Dendritic cell treated with granulocyte-macrophage colony-stimulating factor and Interleukin-4, amounts not matched to agents 40 ng/mL and 50 ng/mL, for 4 days (primary cell): ENCODE results near the gene TBC1D7.

Experiments
- H3K27ac Mint-ChIP-seq: one replicate; pipeline ENCODE4 v1.8.0; 2022; ENCODE audit warnings: mild to moderate bottlenecking, mixed read lengths
- H3K27me3 Mint-ChIP-seq: one replicate; pipeline ENCODE4 v1.8.0; 2022; ENCODE audit warnings: mild to moderate bottlenecking, mixed read lengths
- H3K36me3 Mint-ChIP-seq: one replicate; pipeline ENCODE4 v1.8.0; 2022; ENCODE audit warnings: low read depth, mixed read lengths
- H3K4me1 Mint-ChIP-seq: one replicate; pipeline ENCODE4 v1.8.0; 2022; ENCODE audit warnings: low read depth, mixed read lengths
- H3K4me3 Mint-ChIP-seq: one replicate; pipeline ENCODE4 v1.8.0; 2022; ENCODE audit warnings: mild to moderate bottlenecking, moderate library complexity, mixed read lengths
- H3K9me3 Mint-ChIP-seq: one replicate; pipeline ENCODE4 v1.8.0; 2022; ENCODE audit warnings: mixed read lengths
- intact Hi-C: fragments of 100-400 bp; cut with micrococcal nuclease; formaldehyde crosslinking; loops from one replicate; pipeline ENCODE4 v1.15.0; 2022

TBC1D7 gene

GRCh38 chr6:13302751-13303667 is 25.3 kb downstream of the TBC1D7 start:
- Mint-ChIP-seq H3K27me3 (peaks cover 20% of the 10 kb centered on the region), H3K36me3 (peaks cover 41% of the 10 kb centered on the region), H3K4me1 (peaks cover 42% of the 10 kb centered on the region), H3K4me3 (peak overlapping the region; percentile 58), H3K27ac (peak overlapping the region; percentile 88), H3K9me3 (no peaks in the 10 kb centered on the region)
- intact Hi-C loops, result loop anchor here (1.0 to 5.0 kb wide), 3 partner anchors 26 to 46 kb away; partner anchors contain the start of gene TBC1D7

- Mint-ChIP-seq H3K36me3 (peaks cover 44% of the 10 kb centered on the region), H3K9me3 (no peaks in the 10 kb centered on the region), H3K27me3 (peaks cover 20% of the 10 kb centered on the region), H3K4me1 (peaks cover 37% of the 10 kb centered on the region), H3K4me3 (peak overlapping the region; percentile 58), H3K27ac (peak overlapping the region; percentile 88)
- intact Hi-C loops, result loop anchor here (2.0 to 5.0 kb wide), 2 partner anchors 27 to 45 kb away; partner anchors contain the start of gene TBC1D7
Observed at GRCh38 chr6:13302291-13302690, 26.0 kb downstream of the TBC1D7 start.

- Mint-ChIP-seq H3K4me3 (no peak overlapping the region), H3K36me3 (peaks cover 53% of the 10 kb centered on the region), H3K9me3 (no peaks in the 10 kb centered on the region), H3K27ac (no peak overlapping the region), H3K4me1 (peaks cover 37% of the 10 kb centered on the region), H3K27me3 (peaks cover 25% of the 10 kb centered on the region)
- intact Hi-C loops, result loop anchor here (5.0 kb wide), 1 partner anchor 44 kb away; no protein-coding TSS in a partner anchor
Observed at GRCh38 chr6:13300643-13301590, 27.4 kb downstream of the TBC1D7 start.

- no peak overlapping the region for H3K27ac Mint-ChIP-seq
- intact Hi-C loops, result loop anchor here (5.0 kb wide), 1 partner anchor 43 kb away; no protein-coding TSS in a partner anchor
- no peaks in the 10 kb centered on the region for H3K9me3 Mint-ChIP-seq
- H3K36me3 Mint-ChIP-seq, result peaks cover 59% of the 10 kb centered on the region
- peaks cover 29% of the 10 kb centered on the region for H3K27me3 Mint-ChIP-seq
- no peak overlapping the region for H3K4me3 Mint-ChIP-seq
- H3K4me1 Mint-ChIP-seq, result peaks cover 43% of the 10 kb centered on the region
Observed at GRCh38 chr6:13299918-13300317, 28.4 kb downstream of the TBC1D7 start.

- Mint-ChIP-seq H3K27me3 (peaks cover 31% of the 10 kb centered on the region), H3K4me1 (peaks cover 44% of the 10 kb centered on the region), H3K36me3 (peaks cover 64% of the 10 kb centered on the region), H3K27ac (no peak overlapping the region), H3K4me3 (no peak overlapping the region), H3K9me3 (no peaks in the 10 kb centered on the region)
- intact Hi-C loops, result no loop called here
Observed at GRCh38 chr6:13299403-13299821, 28.9 kb downstream of the TBC1D7 start.

GRCh38 chr6:13298446-13298845 is 29.9 kb downstream of the TBC1D7 start:
- peaks cover 41% of the 10 kb centered on the region for H3K4me1 Mint-ChIP-seq
- no peak overlapping the region for H3K27ac Mint-ChIP-seq
- no peak overlapping the region for H3K4me3 Mint-ChIP-seq

GRCh38 chr6:13297391-13297790 is 30.9 kb downstream of the TBC1D7 start:
- peaks cover 31% of the 10 kb centered on the region for H3K4me1 Mint-ChIP-seq
- peaks cover 83% of the 10 kb centered on the region for H3K36me3 Mint-ChIP-seq
- no peaks in the 10 kb centered on the region for H3K9me3 Mint-ChIP-seq
- H3K4me3 Mint-ChIP-seq, result no peak overlapping the region
- peaks cover 27% of the 10 kb centered on the region for H3K27me3 Mint-ChIP-seq
- intact Hi-C loops, result no loop called here
- no peak overlapping the region for H3K27ac Mint-ChIP-seq

More at GRCh38 chr6:13298446-13298845, 29.9 kb downstream of the TBC1D7 start:
- intact Hi-C loops, result no loop called here
- Mint-ChIP-seq H3K27me3 (peaks cover 28% of the 10 kb centered on the region), H3K36me3 (peaks cover 73% of the 10 kb centered on the region), H3K9me3 (no peaks in the 10 kb centered on the region)

- peaks cover 27% of the 10 kb centered on the region for H3K27me3 Mint-ChIP-seq
- H3K36me3 Mint-ChIP-seq, result peaks cover 87% of the 10 kb centered on the region
- H3K4me1 Mint-ChIP-seq, result peaks cover 23% of the 10 kb centered on the region
- intact Hi-C loops, result no loop called here
- peak overlapping the region; percentile 39 for H3K27ac Mint-ChIP-seq
- H3K9me3 Mint-ChIP-seq, result no peaks in the 10 kb centered on the region
- no peak overlapping the region for H3K4me3 Mint-ChIP-seq
Observed at GRCh38 chr6:13296536-13296997, 31.8 kb downstream of the TBC1D7 start.

GRCh38 chr6:13295576-13295975 is 32.8 kb downstream of the TBC1D7 start:
- intact Hi-C loops, result no loop called here
- Mint-ChIP-seq H3K36me3 (peaks cover 81% of the 10 kb centered on the region), H3K27ac (no peak overlapping the region), H3K27me3 (peaks cover 18% of the 10 kb centered on the region), H3K9me3 (no peaks in the 10 kb centered on the region), H3K4me3 (no peak overlapping the region), H3K4me1 (peaks cover 21% of the 10 kb centered on the region)

- Mint-ChIP-seq H3K4me3 (no peak overlapping the region), H3K27me3 (peaks cover 13% of the 10 kb centered on the region), H3K36me3 (peaks cover 78% of the 10 kb centered on the region), H3K4me1 (peaks cover 21% of the 10 kb centered on the region), H3K27ac (peak overlapping the region; percentile 24), H3K9me3 (no peaks in the 10 kb centered on the region)
- intact Hi-C loops, result no loop called here
Observed at GRCh38 chr6:13294499-13295069, 33.8 kb downstream of the TBC1D7 start.

- Mint-ChIP-seq H3K36me3 (peaks cover 78% of the 10 kb centered on the region), H3K4me3 (no peak overlapping the region)
Observed at GRCh38 chr6:13292774-13293173, 35.6 kb downstream of the TBC1D7 start.

GRCh38 chr6:13290335-13290734 is 38.0 kb downstream of the TBC1D7 start:
- no peaks in the 10 kb centered on the region for H3K9me3 Mint-ChIP-seq
- H3K27ac Mint-ChIP-seq, result no peak overlapping the region
- intact Hi-C loops, result no loop called here
- peaks cover 7% of the 10 kb centered on the region for H3K27me3 Mint-ChIP-seq
- peaks cover 82% of the 10 kb centered on the region for H3K36me3 Mint-ChIP-seq
- peaks cover 46% of the 10 kb centered on the region for H3K4me1 Mint-ChIP-seq
- no peak overlapping the region for H3K4me3 Mint-ChIP-seq

More at GRCh38 chr6:13292774-13293173, 35.6 kb downstream of the TBC1D7 start:
- intact Hi-C loops, result no loop called here
- H3K27me3 Mint-ChIP-seq, result peaks cover 12% of the 10 kb centered on the region
- H3K4me1 Mint-ChIP-seq, result peaks cover 27% of the 10 kb centered on the region
- no peaks in the 10 kb centered on the region for H3K9me3 Mint-ChIP-seq
- no peak overlapping the region for H3K27ac Mint-ChIP-seq

- Mint-ChIP-seq H3K27ac (no peak overlapping the region), H3K27me3 (peaks cover 7% of the 10 kb centered on the region), H3K4me1 (peaks cover 46% of the 10 kb centered on the region), H3K4me3 (no peak overlapping the region), H3K9me3 (no peaks in the 10 kb centered on the region), H3K36me3 (peaks cover 82% of the 10 kb centered on the region)
- intact Hi-C loops, result no loop called here
Observed at GRCh38 chr6:13289789-13290318, 38.5 kb downstream of the TBC1D7 start.
